NK-92 treated with Interleukin-12 subunit alpha and Interleukin-12 subunit beta, amount 100 ng/mL, for 24 hours (cell line): Measurements from ENCODE around the gene CHSY1.

ENCODE experiments used
- DNase-seq: peaks from one replicate; lab custom pipeline; 2025; lab: John Stamatoyannopoulos, UW

Gene CHSY1

GRCh38 chr15:101170568-101171350, 81.1 kb downstream of the CHSY1 start:
- no peak for DNase-seq

GRCh38 chr15:101169495-101170071, 82.3 kb downstream of the CHSY1 start:
- no peak for DNase-seq

- DNase-seq = no peak
These were observed 82.9 kb downstream of the CHSY1 start for GRCh38 chr15:101168898-101169494.

GRCh38 chr15:101168463-101168824, 83.4 kb downstream of the CHSY1 start:
- DNase-seq = no peak

GRCh38 chr15:101167753-101168462, 83.9 kb downstream of the CHSY1 start:
- peak; percentile 73 for DNase-seq

- DNase-seq = no peak
These were observed 84.5 kb downstream of the CHSY1 start for GRCh38 chr15:101167411-101167752.

GRCh38 chr15:101165905-101166471, 85.9 kb downstream of the CHSY1 start:
- no peak for DNase-seq

GRCh38 chr15:101162701-101163483, 89.0 kb downstream of the CHSY1 start:
- no peak for DNase-seq

- DNase-seq = no peak
These were observed 90.2 kb downstream of the CHSY1 start for GRCh38 chr15:101161656-101162055.

GRCh38 chr15:101159936-101160815, 91.7 kb downstream of the CHSY1 start:
- no peak for DNase-seq

GRCh38 chr15:101159096-101159935, 92.5 kb downstream of the CHSY1 start:
- DNase-seq = no peak

GRCh38 chr15:101158166-101159095, 93.4 kb downstream of the CHSY1 start:
- DNase-seq = no peak

- no peak for DNase-seq
These were observed 94.1 kb downstream of the CHSY1 start for GRCh38 chr15:101157721-101158120.

GRCh38 chr15:101156509-101157159, 95.2 kb downstream of the CHSY1 start:
- no peak for DNase-seq

GRCh38 chr15:101156061-101156460, 95.8 kb downstream of the CHSY1 start:
- no peak for DNase-seq

GRCh38 chr15:101153801-101154656, 97.8 kb downstream of the CHSY1 start:
- no peak for DNase-seq

GRCh38 chr15:101152914-101153313, 98.9 kb downstream of the CHSY1 start:
- DNase-seq = no peak
